Left hindlimb (tissue), 1 donor: ENCODE measurements around the gene HDX.
"Not testable (repeated sequence)": the region's sequence is repeated elsewhere in the genome, so short reads cannot be mapped to it uniquely, and the experiment has no call there.

ENCODE experiments used
- DNase-seq: peaks from one replicate; pipeline ENCODE4 v3.0.0-alpha.2; 2018

Gene HDX

GRCh38 chrX:84336646-84337045 lies 165.6 kb downstream of the HDX start:
- no peak for DNase-seq

DNA sequence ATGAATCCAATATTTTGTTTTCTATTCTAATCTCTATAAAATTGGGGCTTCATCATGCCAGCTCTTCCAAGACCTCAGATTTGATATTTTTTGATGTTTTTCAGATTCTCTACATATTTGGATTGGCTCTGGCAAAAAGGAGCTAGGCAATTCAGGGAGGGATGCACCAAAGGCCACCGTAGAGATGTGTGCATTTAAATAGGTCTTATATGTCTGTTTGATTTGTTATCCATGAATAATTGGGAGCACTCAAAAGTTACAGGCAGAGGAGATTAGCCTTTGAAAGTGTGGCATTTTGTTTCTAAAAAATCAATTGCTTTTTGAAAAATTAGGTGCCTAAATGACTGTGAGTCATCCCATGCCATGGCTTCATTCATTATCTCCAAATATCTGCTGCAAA lies 167.1 kb downstream of the HDX start:
- no peak for DNase-seq

DNA sequence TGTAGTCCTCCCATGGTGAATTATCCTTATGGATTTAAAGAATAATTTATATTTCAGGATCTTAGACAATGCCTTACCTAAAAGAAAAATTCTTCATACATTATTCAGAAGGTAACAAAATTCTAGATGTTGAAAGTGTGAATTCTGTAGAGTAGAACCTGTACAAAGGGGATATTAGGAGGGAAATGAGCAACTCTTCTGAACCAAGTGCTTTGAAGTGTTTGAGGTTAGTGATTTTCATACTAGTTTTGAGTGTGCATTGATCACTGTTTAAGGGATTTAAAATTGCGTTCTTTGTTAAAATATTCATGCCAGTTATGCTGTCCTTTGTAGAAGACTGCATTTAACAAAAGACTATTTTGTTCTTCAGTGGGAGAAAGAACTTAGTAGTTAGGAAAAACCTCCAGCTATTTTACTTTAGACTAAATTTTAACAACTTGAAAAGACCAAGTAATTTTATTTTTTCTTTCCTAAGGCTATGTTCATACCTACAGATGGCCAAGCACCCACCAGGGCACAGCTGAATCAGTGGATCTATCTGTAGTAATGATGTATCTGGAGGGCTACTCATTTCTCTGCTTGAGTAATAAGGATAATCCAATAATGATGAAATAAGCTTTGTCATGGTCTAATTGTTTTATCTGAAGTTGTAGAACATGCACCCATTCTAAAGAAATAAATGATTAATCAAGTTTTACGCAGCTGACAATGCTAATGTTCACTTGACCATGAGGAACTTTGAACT lies 180.0 kb downstream of the HDX start:
- no peak for DNase-seq

GRCh38 chrX:84320614-84321013 lies 181.6 kb downstream of the HDX start:
- no peak for DNase-seq

GRCh38 chrX:84320023-84320422 lies 182.2 kb downstream of the HDX start:
- no peak for DNase-seq

- DNase-seq: no peak
Observed at GRCh38 chrX:84318661-84319060, 183.6 kb downstream of the HDX start.

DNA sequence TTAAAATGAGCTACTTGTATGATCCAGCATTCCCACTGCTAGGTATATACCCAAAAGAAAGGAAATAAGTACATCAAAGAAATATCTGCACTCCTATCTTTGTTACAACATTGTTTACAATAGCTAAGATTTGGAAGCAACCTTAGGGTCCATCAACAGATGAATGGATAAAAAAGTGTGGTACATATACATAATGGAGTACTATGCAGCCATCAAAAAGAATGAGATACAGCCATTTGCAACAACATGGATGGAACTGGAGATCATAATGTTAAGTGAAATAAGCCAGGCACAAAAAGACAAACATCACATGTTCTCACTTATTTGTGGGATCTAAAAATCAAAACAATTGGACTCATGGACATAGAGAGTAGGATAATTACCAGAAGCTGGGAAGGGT lies 186.3 kb downstream of the HDX start:
- not testable (repeated sequence) for DNase-seq
